ENCODE data around the gene PALB2. TPM values are rescaled to one million over a fixed set of nuclear protein-coding genes. Genes with fewer than 3 reads are reported as not detected.
A peak's percentile ranks its signal among the peaks of the same experiment; 100 is the strongest.

PALB2 gene
- total and polyA plus RNA-seq, 9 of the 15 experiments (the other 6 are each of a cell fraction or from before 2014, with no cell fraction given) = 7.0 to 25.8 (median 15.2) TPM

GRCh38 chr16:23572394-23572793, 68.7 kb downstream of the PALB2 start (continued):
- TF ChIP-seq ARID3B (CRISPR knock-in tag; IDR thresholded peaks at IDR 0.05; ENCODE audit: borderline replicate concordance) = no peak
- no peak for TF ChIP-seq ZNF124 (CRISPR knock-in tag; IDR thresholded peaks at IDR 0.05)
- TF ChIP-seq NFE2 (IDR thresholded peaks at IDR 0.05; ENCODE audit: low read depth) = no peak
- no peak for TF ChIP-seq PHF20 (IDR thresholded peaks at IDR 0.05; ENCODE audit: partially characterized antibody)
- TF ChIP-seq, protein P1, sequence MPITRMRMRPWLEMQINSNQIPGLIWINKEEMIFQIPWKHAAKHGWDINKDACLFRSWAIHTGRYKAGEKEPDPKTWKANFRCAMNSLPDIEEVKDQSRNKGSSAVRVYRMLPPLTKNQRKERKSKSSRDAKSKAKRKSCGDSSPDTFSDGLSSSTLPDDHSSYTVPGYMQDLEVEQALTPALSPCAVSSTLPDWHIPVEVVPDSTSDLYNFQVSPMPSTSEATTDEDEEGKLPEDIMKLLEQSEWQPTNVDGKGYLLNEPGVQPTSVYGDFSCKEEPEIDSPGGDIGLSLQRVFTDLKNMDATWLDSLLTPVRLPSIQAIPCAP (CRISPR knock-in tag; IDR thresholded peaks at IDR 0.05; ENCODE audit: borderline replicate concordance) = no peak
- no peak for TF ChIP-seq CHCHD3 (CRISPR knock-in tag; IDR thresholded peaks at IDR 0.05)
- no peak for TF ChIP-seq NBN (IDR thresholded peaks at IDR 0.05; ENCODE audit: low read depth)

GRCh38 chr16:23571895-23572294, 69.2 kb downstream of the PALB2 start:
- Histone ChIP-seq H2AFZ (ENCODE audit: low read depth, low read length) (no peak overlapping the region), H3K36me3 (ENCODE audit: control insufficient read depth, insufficient read depth, low read length) (peaks cover 68% of the 10 kb centered on the region; the same call in 2 of the 3 replicates), H3K27me3 (ENCODE audit: control insufficient read depth in 2 of 2, insufficient read depth in 2 of 2, low read length in 2 of 2) (no peaks in the 10 kb centered on the region), H3K9me1 (ENCODE audit: control insufficient read depth, insufficient read depth, low read length) (no peaks in the 10 kb centered on the region), H3K79me2 (ENCODE audit: control insufficient read depth, insufficient read depth, low read length) (no peaks in the 10 kb centered on the region), H3K4me2 (ENCODE audit: insufficient read depth, low read length) (no peak overlapping the region), H3K27ac (ENCODE audit: extremely low read depth, low read depth, low read length) (no peak overlapping the region), H3K4me3 (no peak overlapping the region), H3K9ac (ENCODE audit: insufficient read depth in 1 of 2, low read depth in 2 of 2, low read length in 2 of 2) (no peak overlapping the region), H4K20me1 (replicated peaks; ENCODE audit: control insufficient read depth, insufficient read depth, low read length) (no peaks in the 10 kb centered on the region), H3K4me1 (replicated peaks in 1 of 2; ENCODE audit: control insufficient read depth in 2 of 2, insufficient read depth in 2 of 2, low read length in 2 of 2) (no peaks in the 10 kb centered on the region), H3K9me3 (replicated peaks; ENCODE audit: control insufficient read depth, insufficient read depth, low read depth, low read length) (no peaks in the 10 kb centered on the region)
- FAIRE-seq = no peak
- ATAC-seq = no peak
- TSS peak; percentile 6 for BruUV-seq (replicated peaks)
- POLR2A ChIA-PET = interaction anchor here (0.7 to 1.3 kb wide), 2 partner anchors 12 to 15 kb away, joined by 3 to 4 read pairs; partner anchors contain the start of genes EARS2 and UBFD1
- WGBS (ENCODE audit: insufficient coverage, low coverage, missing lambda C conversion rate) = 99% methylated on average over 5 of the region's 5 CpGs
- in situ Hi-C loops (cut with MboI) = no loop called here
- intact Hi-C loops (cut with micrococcal nuclease) = no loop called here
- CTCF ChIA-PET (ENCODE audit: low intra/inter-chr PET ratio) = no interaction called here
- no peak for DNase-seq (ENCODE audit: extremely low read depth in 1 of 4, low spot score in 3 of 4)
- TF ChIP-seq, protein P2, sequence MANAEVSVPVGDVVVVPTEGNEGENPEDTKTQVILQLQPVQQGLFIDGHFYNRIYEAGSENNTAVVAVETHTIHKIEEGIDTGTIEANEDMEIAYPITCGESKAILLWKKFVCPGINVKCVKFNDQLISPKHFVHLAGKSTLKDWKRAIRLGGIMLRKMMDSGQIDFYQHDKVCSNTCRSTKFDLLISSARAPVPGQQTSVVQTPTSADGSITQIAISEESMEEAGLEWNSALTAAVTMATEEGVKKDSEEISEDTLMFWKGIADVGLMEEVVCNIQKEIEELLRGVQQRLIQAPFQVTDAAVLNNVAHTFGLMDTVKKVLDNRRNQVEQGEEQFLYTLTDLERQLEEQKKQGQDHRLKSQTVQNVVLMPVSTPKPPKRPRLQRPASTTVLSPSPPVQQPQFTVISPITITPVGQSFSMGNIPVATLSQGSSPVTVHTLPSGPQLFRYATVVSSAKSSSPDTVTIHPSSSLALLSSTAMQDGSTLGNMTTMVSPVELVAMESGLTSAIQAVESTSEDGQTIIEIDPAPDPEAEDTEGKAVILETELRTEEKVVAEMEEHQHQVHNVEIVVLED (CRISPR knock-in tag; IDR thresholded peaks at IDR 0.05) = no peak
- TF ChIP-seq MIER1 (IDR thresholded peaks at IDR 0.05; ENCODE audit: low read depth) (no peak), MTA1 (IDR thresholded peaks at IDR 0.05; ENCODE audit: borderline replicate concordance) (no peak), MYNN (IDR thresholded peaks at IDR 0.05) (no peak), MYNN (CRISPR knock-in tag; IDR thresholded peaks at IDR 0.05) (no peak), RB1 (IDR thresholded peaks at IDR 0.05; ENCODE audit: low read depth) (no peak), EP400 (IDR thresholded peaks at IDR 0.05) (no peak), TAF15 (IDR thresholded peaks at IDR 0.05; ENCODE audit: low read depth, low read length) (no peak), SIN3A (IDR thresholded peaks at IDR 0.05; ENCODE audit: borderline replicate concordance in 2 of 2, control insufficient read depth in 1 of 2, low read depth in 2 of 2, low read length in 2 of 2) (no peak), DLX4 (CRISPR knock-in tag; IDR thresholded peaks at IDR 0.05) (no peak)

Data from K562 (cell line).